Activated naive CD4-positive, alpha-beta T cell (primary cell): ENCODE measurements around the gene DNAJB1.
"Not testable (repeated sequence)": the region's sequence is repeated elsewhere in the genome, so short reads cannot be mapped to it uniquely, and the experiment has no call there.

Experiments
- DNase-seq, 4 experiments: peaks; one replicate each; lab custom pipeline; 2025; lab: John Stamatoyannopoulos, UW

Gene DNAJB1

DNA sequence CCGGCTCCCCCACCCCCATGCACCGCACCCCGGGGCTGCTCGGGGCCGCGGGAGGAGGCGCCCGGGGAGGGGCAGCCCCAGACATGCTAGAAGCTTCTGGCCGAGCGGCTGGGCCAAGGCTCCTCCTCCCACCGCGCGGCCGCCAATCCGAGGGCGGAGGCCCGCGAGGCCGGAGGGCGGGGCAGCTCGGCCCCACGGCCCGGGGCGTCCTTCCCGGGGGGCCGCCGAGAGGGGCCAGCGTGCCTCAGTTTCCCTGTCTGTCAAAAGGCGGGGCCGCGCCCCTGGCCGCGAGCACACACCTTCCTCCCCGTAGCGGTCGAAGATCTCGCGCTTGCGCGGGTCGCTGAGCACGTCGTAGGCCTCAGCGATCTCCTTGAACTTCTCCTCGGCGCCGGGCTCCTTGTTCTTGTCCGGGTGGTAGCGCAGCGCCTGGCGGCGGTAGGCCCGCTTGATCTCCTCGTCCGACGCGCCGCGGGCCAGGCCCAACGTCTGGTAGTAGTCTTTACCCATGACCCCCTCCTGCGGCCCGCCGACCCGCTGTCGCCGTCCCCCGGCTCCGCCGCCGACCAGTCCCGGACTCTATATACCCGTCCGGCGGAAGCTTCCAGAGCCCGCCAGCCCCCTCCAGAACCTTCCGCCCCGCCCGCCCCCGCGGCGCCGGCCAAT is at the start of gene DNAJB1:
TSS of gene DNAJB1 (minus strand) at position 558 of the 666 bp plus-strand sequence. CDS start at position 510, 48 bp downstream.
- peak in 2 of 4 experiments; percentile 54 to 64 for DNase-seq

DNA sequence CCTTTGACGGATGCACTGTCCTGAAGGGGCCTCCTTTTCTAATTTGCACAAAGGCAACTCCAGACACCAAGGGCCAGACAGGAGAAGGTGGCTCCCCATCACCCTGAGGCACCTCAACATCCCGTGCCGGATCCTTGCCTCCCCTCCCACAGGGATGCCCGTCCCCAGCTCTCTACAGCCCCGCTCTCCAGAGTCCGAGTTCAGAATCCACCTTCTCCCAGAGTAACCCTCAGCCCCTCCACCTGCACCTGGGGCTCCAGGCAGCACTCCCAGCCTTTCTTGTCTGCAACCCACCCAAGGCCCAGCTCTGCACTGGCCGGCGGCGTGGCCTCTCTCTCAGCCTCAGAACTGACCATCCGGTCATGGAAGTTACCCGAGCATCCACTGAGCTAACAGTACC is 48.9 kb upstream of the DNAJB1 start:
- DNase-seq, result no peak

DNA sequence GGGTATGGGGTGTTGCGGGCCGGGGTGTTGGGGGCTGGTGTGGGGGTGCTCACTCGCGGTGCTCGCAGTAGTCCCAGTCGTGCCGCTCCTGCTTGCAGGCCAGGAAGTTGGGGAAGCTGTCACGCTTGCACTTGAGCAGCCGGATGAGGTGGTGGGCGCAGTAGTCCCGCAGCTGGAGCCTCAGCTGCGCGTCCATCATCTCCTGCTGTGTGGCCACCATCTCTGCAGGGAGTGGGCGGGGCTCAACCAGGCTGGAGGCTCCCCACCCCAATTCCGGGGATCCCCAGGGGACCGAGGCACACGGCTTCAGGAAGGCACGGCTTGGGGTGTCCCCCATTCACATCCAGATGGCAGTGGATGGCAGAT is 48.5 kb upstream of the DNAJB1 start:
- DNase-seq, result no peak

DNA sequence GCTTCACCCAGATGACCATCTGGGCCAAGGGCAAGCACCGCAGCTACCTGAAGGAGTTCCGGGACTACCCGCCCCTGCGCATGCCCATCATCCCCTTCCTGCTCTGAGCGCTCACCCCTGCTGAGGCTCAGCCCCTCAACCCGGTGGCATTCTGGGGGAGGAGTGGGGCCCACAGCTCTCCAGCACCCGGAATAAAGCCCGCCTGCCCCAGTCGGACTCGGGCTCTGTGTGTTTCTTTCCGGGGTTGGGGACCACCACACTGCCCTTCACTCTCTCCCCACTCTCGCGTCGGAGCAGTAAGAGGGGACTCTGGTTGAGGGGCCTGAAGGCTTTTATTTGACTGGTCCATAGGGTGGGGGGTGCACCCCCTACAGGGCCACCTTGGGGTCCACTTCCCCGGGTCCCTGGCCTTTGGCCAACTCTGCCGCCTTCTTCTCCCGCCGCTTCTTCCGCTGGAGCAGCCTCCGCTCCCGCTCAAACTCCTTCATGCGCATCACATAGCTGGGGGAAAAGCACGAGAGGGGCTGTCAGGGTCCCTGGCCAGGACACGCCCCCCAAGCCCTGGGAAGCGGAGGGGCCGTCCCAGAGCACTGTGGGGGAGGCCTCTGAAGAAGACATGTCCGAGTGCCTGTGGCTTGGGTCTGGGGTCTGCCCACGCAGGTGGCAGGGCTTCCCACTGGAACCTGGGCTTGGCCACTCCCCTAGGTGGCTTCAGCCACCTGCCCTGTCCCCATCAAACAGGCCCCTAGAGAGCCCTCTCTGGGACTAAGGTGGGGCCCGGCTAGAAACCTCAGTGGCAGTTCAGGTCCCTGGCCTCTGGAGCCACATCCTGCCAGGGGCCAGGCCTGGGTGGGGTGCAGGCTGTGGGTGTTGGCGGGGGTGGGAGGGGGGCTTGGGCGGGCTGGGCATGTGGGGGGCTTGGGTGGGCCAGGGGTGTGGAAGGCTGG is 47.8 kb upstream of the DNAJB1 start:
- DNase-seq, result no peak

DNA sequence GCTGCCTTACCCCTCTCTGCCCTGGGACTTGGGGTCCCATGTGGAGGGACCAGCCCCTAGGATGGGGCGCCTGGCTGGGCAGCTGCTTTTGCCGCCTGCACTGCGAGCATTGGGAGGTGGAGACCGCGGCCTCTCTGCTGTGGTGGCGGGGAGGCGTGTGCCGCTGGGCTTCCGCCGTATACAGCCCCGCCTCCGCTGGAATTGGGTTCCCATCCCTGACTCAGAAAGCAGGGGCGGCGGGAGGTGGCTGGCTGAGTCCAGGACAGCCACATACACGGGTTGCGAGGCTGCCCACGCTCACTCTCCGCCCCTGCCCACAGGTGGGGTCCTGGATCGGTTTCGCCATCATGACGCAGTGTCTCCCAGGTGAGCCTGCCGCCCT is 47.1 kb upstream of the DNAJB1 start:
- no peak for DNase-seq

DNA sequence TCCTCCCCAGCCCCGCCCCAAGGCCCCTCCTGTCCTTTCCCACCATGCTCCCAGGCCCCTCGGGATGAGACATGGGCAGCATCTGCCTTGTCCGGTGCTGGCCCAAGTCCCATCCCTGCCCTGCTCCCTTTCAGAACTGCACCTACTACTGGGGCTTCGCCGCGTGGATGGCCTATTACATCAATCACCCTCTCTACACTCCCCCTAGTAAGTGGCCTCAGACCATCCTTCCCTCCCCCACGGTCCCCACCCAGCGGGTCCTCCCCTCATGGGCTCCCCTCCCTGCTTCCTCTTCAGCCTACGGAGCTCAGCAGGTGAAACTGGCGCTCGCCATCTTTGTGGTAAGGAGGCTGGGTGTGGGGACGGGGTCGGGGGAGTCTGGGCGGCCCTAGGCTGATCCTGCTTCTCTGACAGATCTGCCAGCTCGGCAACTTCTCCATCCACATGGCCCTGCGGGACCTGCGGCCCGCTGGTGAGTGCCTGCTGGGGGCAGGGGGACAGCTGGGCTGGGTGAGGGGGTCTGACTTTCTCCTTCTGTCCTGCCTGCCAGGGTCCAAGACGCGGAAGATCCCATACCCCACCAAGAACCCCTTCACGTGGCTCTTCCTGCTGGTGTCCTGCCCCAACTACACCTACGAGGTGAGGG is 46.6 kb upstream of the DNAJB1 start:
- DNase-seq, result not testable (repeated sequence)

DNA sequence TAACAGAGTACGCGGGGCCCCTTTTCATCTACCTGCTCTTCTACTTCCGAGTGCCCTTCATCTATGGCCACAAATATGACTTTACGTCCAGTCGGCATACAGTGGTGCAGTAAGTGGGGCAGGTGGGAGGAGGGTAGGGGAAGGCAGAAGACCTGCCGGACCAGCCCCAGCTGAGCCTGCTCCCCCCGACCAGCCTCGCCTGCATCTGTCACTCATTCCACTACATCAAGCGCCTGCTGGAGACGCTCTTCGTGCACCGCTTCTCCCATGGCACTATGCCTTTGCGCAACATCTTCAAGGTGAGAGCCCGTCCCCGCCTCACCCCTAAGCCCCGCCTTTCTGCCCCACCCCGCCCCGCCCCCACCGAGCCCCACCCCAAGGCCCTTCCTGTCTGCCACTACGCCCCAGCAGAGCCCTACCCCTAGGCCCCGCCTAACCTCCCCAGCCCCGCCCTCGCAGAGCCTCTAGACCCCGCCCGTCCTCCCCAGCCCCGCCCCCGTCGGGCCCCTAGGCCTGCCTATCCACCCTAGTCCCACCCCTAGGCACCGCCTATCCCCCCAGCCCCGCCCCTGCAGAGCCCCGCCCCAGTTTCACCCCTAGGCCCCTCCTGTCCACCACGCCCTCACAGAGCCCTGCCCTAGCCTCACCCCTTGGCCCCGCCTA is 45.9 kb upstream of the DNAJB1 start:
- DNase-seq, result peak in 1 of 4 experiments; percentile 15

DNA sequence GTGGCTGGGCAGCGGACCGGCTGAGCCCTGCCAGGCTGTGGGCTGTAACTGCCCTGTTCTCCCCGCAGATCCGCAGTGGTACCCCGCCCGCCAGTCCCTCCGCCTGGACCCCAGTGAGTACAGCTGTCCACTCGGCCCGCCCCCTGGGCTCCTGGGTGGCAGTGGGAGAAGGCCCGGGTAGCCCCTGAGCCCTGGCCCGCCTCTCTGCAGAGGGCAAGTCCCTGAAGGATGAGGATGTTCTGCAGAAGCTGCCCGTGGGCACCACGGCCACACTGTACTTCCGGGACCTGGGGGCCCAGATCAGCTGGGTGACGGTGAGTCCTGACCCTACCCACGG is 45.4 kb upstream of the DNAJB1 start:
- no peak for DNase-seq

DNA sequence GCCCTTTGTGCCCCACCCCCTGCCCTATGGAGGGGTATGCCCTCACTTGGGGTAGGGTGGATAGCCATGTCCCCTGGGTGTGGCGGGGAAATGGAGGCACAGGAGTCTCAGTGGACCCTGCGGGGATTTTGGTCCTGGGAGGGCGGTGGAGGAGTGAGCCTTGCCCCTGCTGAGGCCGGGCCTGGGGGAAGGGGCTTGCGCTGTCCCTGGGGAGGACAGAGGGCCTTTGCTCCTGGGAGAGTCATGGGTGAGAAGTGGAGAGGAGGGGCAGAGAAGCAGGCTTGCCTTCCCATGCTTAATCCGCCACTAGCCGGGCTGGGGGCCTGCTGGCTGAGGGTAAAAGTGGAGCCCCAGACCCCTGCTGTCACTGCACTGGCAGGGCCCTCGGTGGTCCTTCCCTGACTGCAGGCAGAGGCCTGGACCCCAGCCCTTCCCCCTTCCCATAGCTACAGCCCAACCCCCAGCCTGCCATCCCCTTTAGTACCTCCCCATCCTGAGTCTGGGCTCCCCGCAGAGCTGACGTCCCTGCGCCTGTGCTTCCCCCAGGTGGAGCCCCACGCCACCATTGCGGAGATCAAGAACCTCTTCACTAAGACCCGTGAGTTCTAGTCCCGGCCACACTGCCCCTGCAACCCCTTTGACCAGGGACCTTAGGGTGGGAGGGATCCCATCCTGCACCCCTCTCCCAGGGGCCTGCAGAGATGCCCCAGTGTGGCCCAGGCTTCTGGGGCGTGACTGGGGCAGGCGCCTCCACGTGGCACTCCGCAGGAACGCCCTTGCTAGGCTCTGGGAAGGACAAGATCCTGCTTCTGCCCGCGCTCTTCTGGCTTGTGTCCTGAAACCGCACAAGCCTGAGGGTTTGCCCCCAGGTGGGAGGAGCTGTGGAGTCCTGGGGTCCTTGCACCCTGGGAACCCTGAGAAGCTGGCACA is 44.7 kb upstream of the DNAJB1 start:
- no peak for DNase-seq

DNA sequence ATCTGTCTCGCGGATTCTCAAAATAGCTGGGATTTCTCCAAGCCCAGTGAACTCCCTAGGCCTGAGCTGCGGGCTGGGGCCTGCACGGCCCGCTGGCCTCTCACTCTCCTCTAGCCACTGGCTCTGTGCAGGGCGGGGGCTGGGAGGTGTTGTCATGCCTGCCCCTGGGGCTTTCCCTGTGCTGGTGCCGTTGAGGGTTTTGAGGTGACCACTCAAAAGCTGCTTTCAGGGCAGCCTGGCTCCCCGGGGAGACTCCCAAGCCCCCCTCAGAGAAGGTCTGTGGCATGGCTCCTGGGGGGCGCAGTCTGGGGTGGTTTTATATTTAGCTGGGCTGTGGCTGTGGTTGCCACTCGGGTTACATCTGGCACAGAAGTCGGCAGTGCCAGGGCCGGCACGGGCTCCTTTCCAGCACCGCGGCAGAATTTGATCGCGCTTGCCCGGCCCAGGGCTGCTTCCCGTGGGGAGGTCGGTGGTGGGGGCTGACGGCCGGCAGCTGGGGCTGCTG is 43.7 kb upstream of the DNAJB1 start:
- DNase-seq, result no peak

DNA sequence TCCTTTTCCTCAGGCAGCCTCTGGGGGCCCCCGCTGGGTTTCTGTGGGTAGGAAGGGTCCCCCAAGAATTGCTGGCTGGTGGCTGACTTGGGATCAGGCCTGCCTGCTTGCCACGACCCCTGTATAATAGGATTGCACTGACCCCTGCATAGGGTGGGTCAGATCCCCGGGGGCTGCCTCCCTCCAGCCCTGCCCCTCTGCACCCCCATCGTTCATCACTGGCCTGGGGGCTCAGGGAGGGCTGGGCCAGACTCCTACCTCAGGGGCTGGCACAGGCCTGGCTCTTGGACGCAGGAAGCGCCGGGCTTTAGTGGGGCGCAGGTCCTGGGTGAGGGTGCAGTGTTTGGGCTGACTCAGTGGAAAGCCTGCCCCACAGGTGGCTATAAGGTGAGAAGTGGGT is 43.1 kb upstream of the DNAJB1 start:
- no peak for DNase-seq

DNA sequence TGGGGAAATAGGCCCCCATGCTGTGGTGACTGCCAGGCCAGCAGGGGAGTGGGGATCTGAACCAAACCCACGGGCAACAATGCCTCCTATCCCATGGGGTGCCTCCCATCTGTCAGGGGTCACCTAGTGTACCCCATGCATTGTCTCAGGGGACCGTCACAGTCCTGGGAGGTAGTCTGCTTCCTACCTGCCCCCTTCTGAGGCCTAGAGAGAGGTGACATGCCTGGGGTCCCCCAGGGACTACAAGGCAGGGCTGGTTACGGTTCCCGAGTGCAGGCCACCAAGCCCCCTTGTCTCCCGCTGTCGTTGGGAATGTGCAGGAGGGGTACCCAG is 42.5 kb upstream of the DNAJB1 start:
- no peak for DNase-seq

DNA sequence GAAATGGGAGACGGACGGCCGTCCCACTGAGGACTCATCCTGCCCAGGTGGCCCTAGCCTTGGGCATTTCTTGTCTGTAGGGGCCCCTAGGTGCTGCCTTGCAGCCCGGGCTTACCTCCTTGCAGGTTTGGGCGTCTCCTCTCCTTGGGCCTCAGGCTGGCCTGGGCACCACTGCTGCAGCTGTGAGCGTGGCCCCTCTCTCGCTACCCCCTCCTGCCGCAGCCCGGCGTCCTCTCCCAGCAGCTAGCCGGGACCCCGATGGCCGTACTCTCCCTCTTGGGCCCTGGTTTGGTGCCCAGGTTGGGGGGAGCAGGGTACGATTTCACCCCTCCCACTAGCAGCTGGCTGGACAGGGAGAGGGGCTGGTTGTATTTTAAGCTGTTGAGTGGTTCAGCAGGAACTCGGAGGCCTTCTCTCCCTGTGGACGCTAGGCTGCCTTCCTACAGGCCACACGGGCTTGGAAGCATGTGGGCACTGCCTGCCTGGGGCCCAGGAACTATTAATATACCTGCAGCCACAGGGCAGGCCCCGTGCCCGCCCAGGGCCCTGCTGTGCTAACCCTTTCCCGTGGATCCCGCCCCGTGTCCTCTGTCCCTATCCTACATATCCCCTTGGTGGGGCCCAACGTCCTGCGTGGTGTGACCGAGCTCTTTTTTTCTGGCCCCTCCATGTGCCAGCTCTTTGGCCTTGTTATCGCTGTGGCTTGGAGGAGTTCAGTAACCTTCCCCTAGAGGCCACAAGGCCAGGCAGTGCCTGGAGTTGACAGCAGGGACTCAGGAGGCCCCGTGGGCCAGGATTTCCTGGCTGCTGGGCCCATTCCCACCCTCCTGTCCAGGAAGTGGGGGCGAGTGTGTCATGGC is 41.9 kb upstream of the DNAJB1 start:
- DNase-seq, result no peak

DNA sequence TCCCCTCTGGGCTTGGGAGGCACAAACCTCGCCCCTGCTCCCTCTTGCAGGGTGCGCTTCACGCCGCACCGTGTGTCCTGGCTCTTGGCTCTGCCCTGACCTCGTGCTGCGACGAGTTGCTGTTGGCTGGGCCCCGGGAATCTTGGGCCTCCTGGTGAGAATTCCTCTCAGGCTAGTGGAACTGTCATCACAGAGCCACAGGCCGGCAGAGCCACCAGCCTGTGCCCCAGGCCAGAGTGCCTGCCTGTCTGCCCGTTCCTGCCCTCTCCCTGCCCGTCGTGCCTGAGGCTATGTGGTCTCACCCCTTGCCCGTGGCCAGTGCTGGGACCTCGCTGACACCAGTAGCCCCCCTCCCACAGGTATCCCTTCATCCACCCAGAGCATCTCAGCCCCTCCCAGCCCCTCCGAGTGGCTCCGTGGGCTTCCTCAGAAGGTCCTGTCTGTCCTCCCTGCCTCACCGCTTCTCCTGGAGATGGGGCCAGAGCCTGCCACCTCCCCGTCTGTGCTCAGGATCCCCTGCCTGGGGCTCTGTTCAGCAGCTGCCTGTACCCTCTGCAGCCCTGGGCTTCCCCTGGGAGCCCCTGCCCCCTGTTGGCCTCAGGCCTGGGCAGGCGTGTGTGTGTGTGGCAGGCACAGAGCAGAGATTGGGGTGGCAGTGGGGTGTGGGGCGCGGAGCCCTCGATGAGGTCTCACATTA is 40.3 kb upstream of the DNAJB1 start:
- no peak for DNase-seq

DNA sequence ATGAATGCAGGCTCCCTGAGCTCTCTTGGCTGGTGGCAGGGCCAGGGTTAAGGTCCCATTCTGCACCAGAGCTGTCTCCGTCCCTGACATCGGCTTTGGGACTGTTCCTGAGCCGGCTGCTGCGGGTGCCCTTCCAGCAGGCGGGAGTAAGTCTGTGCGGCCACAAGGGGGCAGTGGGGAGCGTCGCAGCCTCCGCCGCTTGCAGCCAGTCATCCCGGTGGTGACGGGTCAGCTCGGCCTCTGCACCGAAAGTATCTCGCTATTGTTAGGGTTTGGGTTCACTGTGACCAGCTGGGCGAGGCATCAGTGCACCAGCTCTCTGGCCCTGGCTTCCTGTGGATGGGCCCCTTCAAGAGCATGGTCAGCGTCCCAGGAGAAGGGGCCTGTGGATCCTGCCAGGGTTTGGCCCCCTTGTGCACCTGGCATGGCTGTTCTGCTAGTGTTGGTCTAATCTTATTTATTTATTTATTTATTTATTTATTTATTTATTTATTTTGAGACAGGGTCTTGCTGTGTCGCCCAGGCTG is 38.5 kb upstream of the DNAJB1 start:
- peak; percentile 38 to 62 (median 45) for DNase-seq

DNA sequence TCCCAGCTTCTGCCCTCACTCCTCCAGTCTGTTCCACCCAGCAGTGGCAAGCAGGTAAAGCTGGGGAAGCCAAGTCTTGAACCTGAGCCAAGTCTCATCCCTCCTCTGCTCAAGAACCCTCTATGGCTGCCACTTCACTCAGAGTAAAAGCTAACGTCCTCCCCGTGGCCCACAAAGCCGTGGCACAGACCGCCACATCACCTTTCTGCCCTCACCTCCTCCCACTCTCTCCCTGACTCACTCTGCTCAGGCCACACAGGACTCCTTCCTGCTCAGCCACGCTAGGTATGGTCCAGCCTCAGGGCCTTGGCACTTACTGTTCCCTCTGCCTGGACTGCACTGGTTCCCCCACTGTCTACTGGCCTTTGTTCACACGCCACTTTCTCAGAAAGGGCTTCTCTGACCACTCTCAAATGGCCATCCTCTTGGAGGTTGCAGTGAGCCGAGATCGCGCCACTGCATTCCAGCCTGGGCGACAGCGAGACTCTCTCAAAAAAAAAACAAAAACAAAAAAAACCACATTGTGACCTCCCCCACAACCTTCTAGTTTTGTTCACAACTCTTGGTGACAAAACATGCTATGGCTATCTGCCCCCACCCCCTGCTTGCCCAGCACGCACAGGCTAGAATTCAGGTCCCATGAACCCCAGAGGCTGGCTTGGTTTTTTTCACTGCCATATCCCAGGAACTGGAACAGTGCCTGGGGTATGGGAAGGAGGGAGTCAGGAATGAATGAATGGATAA is 37.9 kb upstream of the DNAJB1 start:
- no peak for DNase-seq

DNA sequence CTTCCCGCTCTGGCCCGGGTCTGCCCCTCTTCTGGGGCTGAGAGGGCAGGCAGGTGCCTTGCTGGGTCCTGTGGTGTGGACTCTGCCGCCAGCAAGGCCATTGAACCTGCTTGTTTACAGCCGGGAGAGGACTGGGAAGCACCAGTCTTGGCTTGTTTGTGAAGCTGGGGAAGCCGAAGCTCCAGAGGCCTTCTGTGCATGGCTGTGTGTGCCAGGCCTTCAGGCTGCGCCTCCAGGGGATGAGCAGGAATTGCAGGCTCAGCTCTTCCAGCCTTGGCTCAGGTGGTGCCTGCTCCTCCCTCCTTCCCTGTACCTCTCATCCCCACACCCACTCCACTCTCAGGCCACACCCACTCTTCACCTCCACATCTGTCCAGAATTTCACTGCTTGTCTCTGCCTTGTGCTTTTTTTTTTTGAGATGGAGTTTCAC is 36.2 kb upstream of the DNAJB1 start:
- no peak for DNase-seq

DNA sequence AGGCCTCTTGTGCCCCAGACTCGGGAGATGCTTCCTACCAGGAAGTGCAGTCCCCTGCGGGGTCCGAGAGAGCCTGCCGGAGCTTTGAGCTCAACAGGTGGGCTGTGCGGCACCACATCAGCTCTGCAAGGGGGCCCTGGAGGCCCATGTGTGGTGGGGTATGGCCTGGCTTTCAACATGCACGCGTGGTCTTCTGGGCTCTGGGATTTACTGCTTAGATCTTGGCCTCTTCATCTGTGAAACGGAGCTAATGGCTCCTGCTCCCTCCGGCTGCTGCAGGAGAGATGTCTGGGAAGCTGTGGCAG is 35.7 kb upstream of the DNAJB1 start:
- no peak for DNase-seq
